Naive B cell (primary cell): Measurements from ENCODE around the gene AHCYL2. TPM values are rescaled to one million over a fixed set of nuclear protein-coding genes. Genes with fewer than 3 reads are reported as not detected.
"Not testable (repeated sequence)": the region's sequence is repeated elsewhere in the genome, so short reads cannot be mapped to it uniquely, and the experiment has no call there.

Source experiments
- ATAC-seq, 2 donors: fragments of 150-1000 bp; cut with Tn5 transposase; 2 replicates each; pipeline ENCODE4 v1.10.0; 2021; ENCODE audit warnings: low read depth in 2 of 2, mild to moderate bottlenecking in 2 of 2, moderate library complexity in 2 of 2
- DNase-seq: peaks from one replicate; pipeline ENCODE4 v3.0.0; 2022
- H3K27ac Mint-ChIP-seq, 6 donors: one replicate each; pipeline ENCODE4 v1.8.0; 2020 to 2022; ENCODE audit warnings: mild to moderate bottlenecking in 6 of 6, mixed read lengths in 6 of 6, moderate library complexity in 5 of 6, inconsistent platforms in 2 of 6
- H3K27me3 Mint-ChIP-seq, 3 donors: one replicate each; pipeline ENCODE4 v1.8.0; 2021 to 2022; ENCODE audit warnings: mixed read lengths in 3 of 3, mild to moderate bottlenecking in 1 of 3
- H3K36me3 Mint-ChIP-seq, 2 donors: one replicate each; pipeline ENCODE4 v1.8.0; 2020 to 2022; ENCODE audit warnings: mixed read lengths in 2 of 2, inconsistent platforms in 1 of 2, mild to moderate bottlenecking in 1 of 2
- H3K4me1 Mint-ChIP-seq, 3 donors: one replicate each; pipeline ENCODE4 v1.8.0; 2020 to 2022; ENCODE audit warnings: mixed read lengths in 3 of 3, inconsistent platforms in 1 of 3, mild to moderate bottlenecking in 1 of 3, moderate library complexity in 1 of 3
- H3K4me3 Mint-ChIP-seq, 8 donors: one replicate each; pipeline ENCODE4 v1.8.0; 2020 to 2022; ENCODE audit warnings: mild to moderate bottlenecking in 8 of 8, mixed read lengths in 8 of 8, moderate library complexity in 8 of 8, inconsistent platforms in 2 of 8
- H3K9me3 Mint-ChIP-seq, 7 donors: one replicate each; pipeline ENCODE4 v1.8.0; 2020 to 2022; ENCODE audit warnings: mixed read lengths in 7 of 7, mild to moderate bottlenecking in 5 of 7, inconsistent platforms in 2 of 7, moderate library complexity in 1 of 7
- polyA plus RNA-seq, 6 donors: library from polyadenylated mRNA; unstranded; fragments of 300-500 nt; fragmentation: Illumina TruSeq; gene quantifications; one replicate each; pipeline ENCODE4 v1.2.3, GENCODE V29; 2021; ENCODE audit warnings: low read depth in 6 of 6

The AHCYL2 gene
- polyA plus RNA-seq, 6 donors from 2014 or later = 3.6 to 9.9 (median 5.3) TPM

- Mint-ChIP-seq H3K27ac (peak overlapping the region in 1 of 6 donors; percentile 85), H3K4me3 (peak overlapping the region in 3 of 8 donors; percentile 48 to 82 (median 73)), H3K36me3 (no peaks in the 10 kb centered on the region), H3K9me3 (no peaks in the 10 kb centered on the region), H3K4me1 (peaks cover 4 to 19% (median 15%) of the 10 kb centered on the region in 3 donors), H3K27me3 (no peaks in the 10 kb centered on the region)
- no peak for ATAC-seq
- DNase-seq = no peak
These were observed 142.5 kb downstream of the AHCYL2 start for GRCh38 chr7:129367349-129367699.

GRCh38 chr7:129367700-129368388 is 143.0 kb downstream of the AHCYL2 start:
- Mint-ChIP-seq H3K4me1 (peaks cover 4 to 19% (median 15%) of the 10 kb centered on the region in 3 donors), H3K9me3 (no peaks in the 10 kb centered on the region), H3K36me3 (no peaks in the 10 kb centered on the region), H3K4me3 (peak overlapping the region; percentile 11 to 82 (median 74)), H3K27ac (peak overlapping the region in 4 of 6 donors; percentile 57 to 85 (median 78)), H3K27me3 (no peaks in the 10 kb centered on the region)
- DNase-seq = peak; percentile 50
- ATAC-seq = peak; percentile 70 to 76

GRCh38 chr7:129368389-129368986 is 143.7 kb downstream of the AHCYL2 start:
- Mint-ChIP-seq H3K9me3 (no peaks in the 10 kb centered on the region), H3K27ac (peak overlapping the region; percentile 6 to 83 (median 50)), H3K4me1 (peaks cover 4 to 19% (median 15%) of the 10 kb centered on the region in 3 donors), H3K27me3 (no peaks in the 10 kb centered on the region), H3K36me3 (no peaks in the 10 kb centered on the region), H3K4me3 (peak overlapping the region; percentile 8 to 77 (median 74))
- ATAC-seq (peak; percentile 56 to 59), DNase-seq (peak; percentile 4)

GRCh38 chr7:129369447-129369846 is 144.6 kb downstream of the AHCYL2 start:
- not testable (repeated sequence) for H3K4me3 Mint-ChIP-seq, ATAC-seq
- peak overlapping the region in 1 of 6 donors; percentile 57 for H3K27ac Mint-ChIP-seq

GRCh38 chr7:129370812-129371211 is 146.0 kb downstream of the AHCYL2 start:
- ATAC-seq (no peak), DNase-seq (no peak)
- Mint-ChIP-seq H3K36me3 (no peaks in the 10 kb centered on the region), H3K4me3 (no peak overlapping the region), H3K4me1 (peaks cover 4 to 19% (median 15%) of the 10 kb centered on the region in 3 donors), H3K27me3 (no peaks in the 10 kb centered on the region), H3K9me3 (no peaks in the 10 kb centered on the region), H3K27ac (peak overlapping the region in 1 of 6 donors; percentile 20)

More at GRCh38 chr7:129369447-129369846, 144.6 kb downstream of the AHCYL2 start:
- not testable (repeated sequence) for H3K27me3 Mint-ChIP-seq, DNase-seq, H3K36me3 Mint-ChIP-seq, H3K9me3 Mint-ChIP-seq
- H3K4me1 Mint-ChIP-seq = peaks cover 4 to 19% (median 15%) of the 10 kb centered on the region in 3 donors

- Mint-ChIP-seq H3K4me1 (peaks cover 4 to 19% (median 15%) of the 10 kb centered on the region in 3 donors), H3K9me3 (no peaks in the 10 kb centered on the region), H3K27me3 (no peaks in the 10 kb centered on the region), H3K36me3 (no peaks in the 10 kb centered on the region), H3K27ac (no peak overlapping the region), H3K4me3 (no peak overlapping the region)
- DNase-seq (no peak), ATAC-seq (no peak)
These were observed 146.7 kb downstream of the AHCYL2 start for GRCh38 chr7:129371487-129371886.

- H3K4me3 Mint-ChIP-seq = no peak overlapping the region
- no peak overlapping the region for H3K27ac Mint-ChIP-seq
- no peaks in the 10 kb centered on the region for H3K36me3 Mint-ChIP-seq
- ATAC-seq (no peak), DNase-seq (no peak)
- no peaks in the 10 kb centered on the region for H3K27me3 Mint-ChIP-seq
- H3K9me3 Mint-ChIP-seq = no peaks in the 10 kb centered on the region
- peaks cover 0 to 6% (median 2%) of the 10 kb centered on the region in 3 donors for H3K4me1 Mint-ChIP-seq
These were observed 149.0 kb downstream of the AHCYL2 start for GRCh38 chr7:129373651-129374428.

GRCh38 chr7:129375141-129375938 is 150.5 kb downstream of the AHCYL2 start:
- Mint-ChIP-seq H3K36me3 (no peaks in the 10 kb centered on the region), H3K27me3 (no peaks in the 10 kb centered on the region), H3K4me1 (no peaks in the 10 kb centered on the region), H3K27ac (no peak overlapping the region), H3K9me3 (no peaks in the 10 kb centered on the region), H3K4me3 (no peak overlapping the region)
- ATAC-seq (no peak), DNase-seq (no peak)

- Mint-ChIP-seq H3K9me3 (no peaks in the 10 kb centered on the region), H3K4me3 (no peak overlapping the region), H3K36me3 (no peaks in the 10 kb centered on the region), H3K4me1 (no peaks in the 10 kb centered on the region), H3K27me3 (no peaks in the 10 kb centered on the region), H3K27ac (peak overlapping the region in 1 of 6 donors; percentile 84)
- DNase-seq (peak; percentile 24), ATAC-seq (peak; percentile 63 to 79)
These were observed 151.4 kb downstream of the AHCYL2 start for GRCh38 chr7:129376076-129376777.

GRCh38 chr7:129376778-129377700 is 152.2 kb downstream of the AHCYL2 start:
- no peak for DNase-seq
- Mint-ChIP-seq H3K27me3 (no peaks in the 10 kb centered on the region), H3K36me3 (no peaks in the 10 kb centered on the region), H3K4me1 (no peaks in the 10 kb centered on the region), H3K27ac (peak overlapping the region in 1 of 6 donors; percentile 84), H3K4me3 (no peak overlapping the region), H3K9me3 (no peaks in the 10 kb centered on the region)
- ATAC-seq = no peak

- Mint-ChIP-seq H3K27ac (no peak overlapping the region), H3K9me3 (no peaks in the 10 kb centered on the region), H3K4me1 (no peaks in the 10 kb centered on the region), H3K27me3 (no peaks in the 10 kb centered on the region), H3K36me3 (peaks cover 0 to 5% of the 10 kb centered on the region in 2 donors), H3K4me3 (no peak overlapping the region)
- DNase-seq (no peak), ATAC-seq (no peak)
These were observed 157.1 kb downstream of the AHCYL2 start for GRCh38 chr7:129381710-129382484.
